ENCODE data around the gene ABCA2.
"Not testable (repeated sequence)": the region's sequence is repeated elsewhere in the genome, so short reads cannot be mapped to it uniquely, and the experiment has no call there.

The ABCA2 gene

GRCh38 chr9:137011907-137012675 lies 15.9 kb downstream of the ABCA2 start:
- no peak for DNase-seq

GRCh38 chr9:137011156-137011555 lies 16.9 kb downstream of the ABCA2 start:
- no peak for DNase-seq

- no peak for DNase-seq
Observed at GRCh38 chr9:137009938-137010732, 17.9 kb downstream of the ABCA2 start.

- no peak for DNase-seq
Observed at GRCh38 chr9:137009217-137009616, 18.8 kb downstream of the ABCA2 start.

- DNase-seq: no peak
Observed at GRCh38 chr9:137008312-137008711, 19.7 kb downstream of the ABCA2 start.

GRCh38 chr9:137007816-137008270 lies 20.2 kb downstream of the ABCA2 start:
- DNase-seq: no peak

GRCh38 chr9:137007108-137007815 lies 20.8 kb downstream of the ABCA2 start:
- no peak for DNase-seq

GRCh38 chr9:137006116-137007003 lies 21.7 kb downstream of the ABCA2 start:
- DNase-seq: no peak

- not testable (repeated sequence) for DNase-seq
Observed at GRCh38 chr9:137004285-137004684, 23.8 kb downstream of the ABCA2 start.

- DNase-seq: no peak
Observed at GRCh38 chr9:137002646-137003041, 25.4 kb downstream of the ABCA2 start.

- no peak for DNase-seq
Observed at GRCh38 chr9:137001857-137002645, 26.0 kb downstream of the ABCA2 start.

GRCh38 chr9:137000177-137000930 lies 27.7 kb downstream of the ABCA2 start:
- peak; percentile 33 for DNase-seq

GRCh38 chr9:136997830-136998234 lies 30.2 kb downstream of the ABCA2 start:
- no peak for DNase-seq

- no peak for DNase-seq
Observed at GRCh38 chr9:136997371-136997770, 30.7 kb downstream of the ABCA2 start.

GRCh38 chr9:136996361-136997292 lies 31.4 kb downstream of the ABCA2 start, which contains the start of gene CLIC3:
TSS of gene CLIC3 (minus strand) at chr9:136996568. CDS start at chr9:136996543, 25 bp downstream.
- peak; percentile 33 for DNase-seq

- DNase-seq: no peak
Observed at GRCh38 chr9:136995772-136996311, 32.2 kb downstream of the ABCA2 start.

GRCh38 chr9:136995362-136995761 lies 32.7 kb downstream of the ABCA2 start:
- no peak for DNase-seq

GRCh38 chr9:136994888-136995230 lies 33.2 kb downstream of the ABCA2 start:
- no peak for DNase-seq

GRCh38 chr9:136994180-136994887 lies 33.7 kb downstream of the ABCA2 start:
- DNase-seq: no peak

Measured in stimulated activated CD4-positive, alpha-beta T cell treated with anti-CD3 and anti-CD28 coated beads, Interleukin-4, amount 100 ng/mL, for 24 hours (primary cell).